ENCODE data around the gene GCG. TPM values are rescaled to one million over a fixed set of nuclear protein-coding genes. Genes with fewer than 3 reads are reported as not detected.

Gene GCG
- total RNA-seq, 4 donors from 2014 or later, result not detected

DNA sequence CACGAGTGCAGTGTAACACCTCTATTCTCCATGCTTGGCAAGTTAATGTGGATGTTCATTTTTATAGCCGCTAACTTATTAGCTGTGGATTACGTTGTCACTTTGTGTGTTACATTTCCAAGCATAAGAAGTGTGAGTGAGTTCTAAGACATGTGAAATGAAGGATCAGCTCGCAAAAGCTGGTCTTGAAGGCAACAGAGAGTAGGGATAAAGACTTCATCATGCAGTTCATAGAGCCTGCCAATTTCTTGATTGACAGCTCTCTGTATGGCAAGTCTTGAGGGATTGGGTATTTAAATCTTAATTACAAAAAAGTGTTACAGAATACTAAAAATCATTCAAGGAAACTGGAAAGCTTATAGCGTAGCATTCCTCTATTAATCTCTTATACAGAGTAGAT lies 52.2 kb downstream of the GCG start:
- Histone ChIP-seq H3K4me3 (no peak overlapping the region), H3K9me3 (no peaks in the 10 kb centered on the region), H3K4me1 (no peaks in the 10 kb centered on the region), H3K27me3 (no peaks in the 10 kb centered on the region), H3K36me3 (no peaks in the 10 kb centered on the region), H3K27ac (no peak overlapping the region)
- no peak for DNase-seq
- WGBS, 2 donors, result 82 to 83% methylated on average over 5 of the region's 5 CpGs
- intact Hi-C loops (cut with DNase I), result no loop called here
- no peak for TF ChIP-seq POLR2A (IDR thresholded peaks at IDR 0.05)
- TF ChIP-seq, protein P1, sequence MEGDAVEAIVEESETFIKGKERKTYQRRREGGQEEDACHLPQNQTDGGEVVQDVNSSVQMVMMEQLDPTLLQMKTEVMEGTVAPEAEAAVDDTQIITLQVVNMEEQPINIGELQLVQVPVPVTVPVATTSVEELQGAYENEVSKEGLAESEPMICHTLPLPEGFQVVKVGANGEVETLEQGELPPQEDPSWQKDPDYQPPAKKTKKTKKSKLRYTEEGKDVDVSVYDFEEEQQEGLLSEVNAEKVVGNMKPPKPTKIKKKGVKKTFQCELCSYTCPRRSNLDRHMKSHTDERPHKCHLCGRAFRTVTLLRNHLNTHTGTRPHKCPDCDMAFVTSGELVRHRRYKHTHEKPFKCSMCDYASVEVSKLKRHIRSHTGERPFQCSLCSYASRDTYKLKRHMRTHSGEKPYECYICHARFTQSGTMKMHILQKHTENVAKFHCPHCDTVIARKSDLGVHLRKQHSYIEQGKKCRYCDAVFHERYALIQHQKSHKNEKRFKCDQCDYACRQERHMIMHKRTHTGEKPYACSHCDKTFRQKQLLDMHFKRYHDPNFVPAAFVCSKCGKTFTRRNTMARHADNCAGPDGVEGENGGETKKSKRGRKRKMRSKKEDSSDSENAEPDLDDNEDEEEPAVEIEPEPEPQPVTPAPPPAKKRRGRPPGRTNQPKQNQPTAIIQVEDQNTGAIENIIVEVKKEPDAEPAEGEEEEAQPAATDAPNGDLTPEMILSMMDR (IDR thresholded peaks at IDR 0.05), result no peak

Other genes with a start within 250 kb of the GCG start
- gene DPP4, start 78.0 kb downstream of the GCG start, total RNA-seq, result 1 to 10 TPM in 2 of 4 donors, under 1 TPM in 1, not detected in 1; 0.97 to 3.1 (median 3.0) TPM
- gene FAP, start 91.2 kb upstream of the GCG start, total RNA-seq, result 1 to 10 TPM in 3 of 4 donors, under 1 TPM in 1; 0.91 to 6.5 (median 2.1) TPM
- gene IFIH1, start 166.4 kb upstream of the GCG start, total RNA-seq, result 10 to 100 TPM in 2 of 4 donors, 1 to 10 TPM in 2; 8.2 to 17.4 (median 10.8) TPM
- gene GCA, start 191.9 kb upstream of the GCG start, total RNA-seq, result 10 to 100 TPM in 2 of 4 donors, 1 to 10 TPM in 2; 5.5 to 19.3 (median 13.0) TPM